ENCODE results near the gene TXNDC12.

GRCh38 chr1:52080014-52080415, 25.0 kb upstream of the TXNDC12 start:
- TF ChIP-seq CTCF (IDR thresholded peaks at IDR 0.05; ENCODE audit: low read depth, low read length) (no peak), POLR2A (IDR thresholded peaks at IDR 0.05; ENCODE audit: extremely low read depth, insufficient read length) (no peak), MAX (IDR thresholded peaks at IDR 0.05; ENCODE audit: low read depth, low read length) (no peak), MYC (IDR thresholded peaks at IDR 0.05; ENCODE audit: low read depth, low read length) (no peak)
